Colonic mucosa (tissue), 4 donors: ENCODE data around the gene HNRNPUL1. TPM values are rescaled to one million over a fixed set of nuclear protein-coding genes. Genes with fewer than 3 reads are reported as not detected.

Experiments used
- DNase-seq: peaks from one replicate; pipeline ENCODE4 v3.0.0-alpha.2; 2020
- H3K27ac ChIP-seq: fragments of 200-600 bp; one replicate; pipeline ENCODE4 v1.8.0; 2021
- H3K27me3 ChIP-seq: fragments of 200-600 bp; one replicate; pipeline ENCODE4 v1.8.0; 2021
- H3K36me3 ChIP-seq: fragments of 200-600 bp; one replicate; pipeline ENCODE4 v1.8.0; 2021
- H3K4me1 ChIP-seq: fragments of 200-600 bp; one replicate; pipeline ENCODE4 v1.8.0; 2021; ENCODE audit warnings: mild to moderate bottlenecking
- H3K4me3 ChIP-seq: fragments of 200-600 bp; one replicate; pipeline ENCODE4 v1.8.0; 2021
- H3K9ac ChIP-seq, 2 donors: one replicate each; pipeline ENCODE4 v1.7.0; 2013; ENCODE audit warnings: control low read depth in 2 of 2, low read depth in 2 of 2, low read length in 2 of 2
- H3K9me3 ChIP-seq: fragments of 200-600 bp; one replicate; pipeline ENCODE4 v1.8.0; 2021
- CTCF ChIP-seq: fragments of 200-600 bp; IDR thresholded peaks from one replicate; pipeline ENCODE4 v1.8.0; 2022; ENCODE audit warnings: antibody characterized with exemption, mild to moderate bottlenecking
- intact Hi-C: fragments of 100-400 bp; cut with DNase I; formaldehyde crosslinking; loops from one replicate; pipeline ENCODE4 v1.14.1; 2022
- total RNA-seq, 2 donors: library from RNA; stranded (reverse); fragmentation: NEBNext Ultra II Directional in 1 of 2; extraction: Animal tissue kit (Norgen Biotek cat#: 25700) in 1 of 2; gene quantifications; one replicate each; pipeline ENCODE4 v1.2.1, GENCODE V29; 2021
- donor health status: healthy.
- donor health status: DM: no; HTN: no; CAD: no.
- donor health status: DM: no; HTN: no; CAD: no.

The HNRNPUL1 gene
- total RNA-seq, 2 donors from 2014 or later, result 179 to 233 TPM

DNA sequence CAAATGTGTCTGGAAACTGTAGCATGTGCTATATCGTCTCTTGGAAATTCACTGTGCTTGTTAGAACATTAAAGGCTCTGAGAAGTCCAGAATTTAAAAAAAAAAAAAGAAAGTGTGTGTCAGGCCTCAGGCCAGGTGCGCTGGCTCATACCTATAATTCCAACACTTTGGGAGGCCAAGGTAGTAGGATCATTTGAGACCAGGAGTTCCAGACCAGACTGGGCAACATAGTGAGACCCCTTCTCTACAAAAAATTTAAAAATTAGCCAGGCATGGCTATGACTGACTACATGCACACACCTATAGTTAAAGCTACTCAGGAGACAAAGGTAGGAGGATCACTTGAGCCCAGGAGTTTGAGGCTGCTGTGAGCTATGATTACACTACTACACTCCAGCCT lies 4.9 kb downstream of the HNRNPUL1 start:
- Histone ChIP-seq H3K27ac (no peak overlapping the region), H3K9ac (no peak overlapping the region), H3K4me3 (no peak overlapping the region), H3K9me3 (no peaks in the 10 kb centered on the region), H3K36me3 (peaks cover 62% of the 10 kb centered on the region), H3K27me3 (no peaks in the 10 kb centered on the region), H3K4me1 (peaks cover 7% of the 10 kb centered on the region)
- no peak for TF ChIP-seq CTCF
- intact Hi-C loops, result loop anchor here (5.0 kb wide), 1 partner anchor 38 kb away; no protein-coding TSS in a partner anchor
- no peak for DNase-seq

- peaks cover 65% of the 10 kb centered on the region for H3K36me3 ChIP-seq
- no peak for TF ChIP-seq CTCF
- intact Hi-C loops, result loop anchor here (5.0 kb wide), 1 partner anchor 38 kb away; no protein-coding TSS in a partner anchor
- DNase-seq, result no peak
- H3K27me3 ChIP-seq, result no peaks in the 10 kb centered on the region
- no peak overlapping the region for H3K9ac ChIP-seq
- H3K9me3 ChIP-seq, result no peaks in the 10 kb centered on the region
- H3K27ac ChIP-seq, result no peak overlapping the region
- H3K4me3 ChIP-seq, result no peak overlapping the region
- H3K4me1 ChIP-seq, result peaks cover 7% of the 10 kb centered on the region
These were observed 5.4 kb downstream of the HNRNPUL1 start for GRCh38 chr19:41269571-41269970.

- no peak for DNase-seq
- H3K36me3 ChIP-seq, result peaks cover 81% of the 10 kb centered on the region
- no peak overlapping the region for H3K9ac ChIP-seq
- intact Hi-C loops, result no loop called here
- no peaks in the 10 kb centered on the region for H3K4me1 ChIP-seq
- H3K9me3 ChIP-seq, result no peaks in the 10 kb centered on the region
- no peak overlapping the region for H3K4me3 ChIP-seq
- TF ChIP-seq CTCF, result no peak
- no peak overlapping the region for H3K27ac ChIP-seq
- H3K27me3 ChIP-seq, result no peaks in the 10 kb centered on the region
These were observed 8.9 kb downstream of the HNRNPUL1 start for GRCh38 chr19:41273076-41273475.

DNA sequence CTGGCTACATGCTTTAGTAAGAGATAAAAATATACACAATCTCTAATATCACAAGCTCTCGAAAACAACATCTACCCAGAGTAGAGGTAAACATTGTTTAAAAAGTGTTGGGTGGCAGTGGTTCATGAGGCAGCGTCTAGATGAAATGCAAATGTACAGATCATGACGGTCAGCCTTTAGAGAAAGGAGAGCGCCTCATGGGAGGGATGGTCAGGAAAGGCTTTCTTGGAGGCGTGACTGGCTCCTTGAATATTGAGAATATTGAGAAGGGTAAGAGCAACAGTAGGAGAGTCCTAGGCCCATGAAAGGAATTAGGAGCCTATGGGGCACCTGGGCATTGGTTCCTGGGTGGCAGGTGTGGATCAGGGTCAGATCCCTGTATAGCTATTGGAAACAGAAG lies 10.6 kb downstream of the HNRNPUL1 start:
- H3K9ac ChIP-seq, result no peak overlapping the region
- H3K9me3 ChIP-seq, result no peaks in the 10 kb centered on the region
- peaks cover 81% of the 10 kb centered on the region for H3K36me3 ChIP-seq
- no peaks in the 10 kb centered on the region for H3K27me3 ChIP-seq
- no peak overlapping the region for H3K4me3 ChIP-seq
- intact Hi-C loops, result no loop called here
- H3K27ac ChIP-seq, result no peak overlapping the region
- no peak for TF ChIP-seq CTCF
- H3K4me1 ChIP-seq, result no peaks in the 10 kb centered on the region
- DNase-seq, result no peak

DNA sequence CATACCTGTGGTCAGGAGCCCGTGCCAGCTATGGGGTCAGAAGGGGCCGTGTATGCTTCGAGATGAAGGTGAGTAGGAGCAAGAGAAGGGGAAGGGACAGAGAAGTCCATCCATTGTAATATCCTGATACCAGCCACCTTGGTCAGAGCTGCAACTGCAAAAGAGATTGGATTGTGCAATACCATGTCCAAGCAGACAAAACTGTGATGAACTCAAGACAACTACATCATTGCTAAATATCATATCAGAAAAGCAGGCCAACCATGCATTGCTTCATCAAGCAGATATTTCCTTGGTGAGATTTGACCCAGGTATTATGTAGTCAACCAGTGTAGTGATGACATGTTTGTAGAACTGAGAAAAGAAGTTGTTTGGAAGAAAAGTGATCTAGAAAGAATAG lies 12.1 kb downstream of the HNRNPUL1 start:
- Histone ChIP-seq H3K4me3 (no peak overlapping the region), H3K36me3 (peaks cover 78% of the 10 kb centered on the region), H3K27ac (no peak overlapping the region), H3K9me3 (no peaks in the 10 kb centered on the region), H3K9ac (no peak overlapping the region), H3K27me3 (no peaks in the 10 kb centered on the region), H3K4me1 (no peaks in the 10 kb centered on the region)
- intact Hi-C loops, result no loop called here
- no peak for TF ChIP-seq CTCF
- no peak for DNase-seq

GRCh38 chr19:41278478-41278877 lies 14.3 kb downstream of the HNRNPUL1 start:
- peaks cover 65% of the 10 kb centered on the region for H3K36me3 ChIP-seq
- no peaks in the 10 kb centered on the region for H3K4me1 ChIP-seq
- H3K4me3 ChIP-seq, result no peak overlapping the region
- no peaks in the 10 kb centered on the region for H3K9me3 ChIP-seq
- no peak for DNase-seq
- intact Hi-C loops, result no loop called here
- no peak overlapping the region for H3K27ac ChIP-seq
- no peaks in the 10 kb centered on the region for H3K27me3 ChIP-seq
- no peak overlapping the region for H3K9ac ChIP-seq
- TF ChIP-seq CTCF, result no peak
